H1 (cell line): ENCODE data around the gene ARHGEF4. TPM values are rescaled to one million over a fixed set of nuclear protein-coding genes. Genes with fewer than 3 reads are reported as not detected.

Experiments
- HDAC2 ChIP-seq, 2 experiments: fragments of 300-600 bp in 1 of 2; sonication (generic) in 1 of 2; IDR thresholded peaks; 2 replicates each; pipeline ENCODE4 v1.6.1; 2011 to 2012; ENCODE audit warnings: low read depth in 2 of 2, low read length in 2 of 2, mild to moderate bottlenecking in 2 of 2, moderate library complexity in 2 of 2, borderline replicate concordance in 1 of 2, inconsistent platforms in 1 of 2
- HDAC6 ChIP-seq: IDR thresholded peaks from one replicate; pipeline ENCODE4 v1.7.1; 2012; ENCODE audit warnings: low read depth, mild to moderate bottlenecking, inconsistent platforms, low read length, moderate library complexity
- SIRT6 ChIP-seq: IDR thresholded peaks from one replicate; pipeline ENCODE4 v1.7.1; 2012; ENCODE audit warnings: low read length, inconsistent platforms
- polyA plus RNA-seq, 7 experiments: library from polyadenylated mRNA; depleted of rRNA in 3 of 7; stranded (reverse) in 5 of 7; unstranded in 2 of 7; fragments of >200 nt in 5 of 7; fragments of 200-250 nt in 2 of 7; gene quantifications; 1 replicate in 5 of 7; 2 replicates in 1 of 7; 4 replicates in 1 of 7; pipeline versions ENCODE4 v1.2.1 to v1.2.3, GENCODE V29; 2011 to 2013; ENCODE audit warnings: missing spikeins in 2 of 7, mixed read lengths in 2 of 7
- total RNA-seq: library from RNA; stranded (reverse); fragmentation: NEBNext Ultra II Directional; extraction: Animal tissue kit (Norgen Biotek cat#: 25700); gene quantifications from 2 replicates; pipeline ENCODE4 v1.2.1, GENCODE V29; 2021
- TF ChIP-seq, protein P1 (sequence below): fragments of 300-600 bp; sonication (generic); IDR thresholded peaks from 2 replicates; pipeline ENCODE4 v1.7.1; 2012; ENCODE audit warnings: low read length, moderate library complexity, mild to moderate bottlenecking, inconsistent platforms; ENCODE audit not compliant: insufficient replicate concordance

Gene ARHGEF4
- total and polyA plus RNA-seq, 2 of the 8 experiments (the other 6 are each of a cell fraction or from before 2014, with no cell fraction given): 10.6 to 14.6 TPM

DNA sequence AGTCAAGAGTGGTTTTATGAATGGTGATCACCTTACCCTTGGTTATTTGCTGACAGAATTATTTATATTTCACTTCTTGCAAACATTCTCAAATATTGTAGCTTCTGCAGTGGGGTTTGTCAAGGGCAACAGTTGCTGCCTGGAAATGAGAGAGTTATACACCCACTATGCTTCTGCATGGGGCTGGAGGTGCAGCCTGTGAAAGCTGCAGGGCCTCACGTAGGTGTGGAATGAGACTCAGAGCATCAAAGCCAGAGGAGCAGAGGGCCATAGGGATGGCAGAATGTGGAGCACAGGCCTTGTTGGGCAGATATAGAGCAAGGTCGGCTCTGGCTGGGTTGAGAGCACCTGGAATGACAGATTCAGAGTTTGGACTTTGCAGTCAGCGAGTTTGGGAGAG, 128.2 kb downstream of the ARHGEF4 start (continued):
- TF ChIP-seq, protein P1, sequence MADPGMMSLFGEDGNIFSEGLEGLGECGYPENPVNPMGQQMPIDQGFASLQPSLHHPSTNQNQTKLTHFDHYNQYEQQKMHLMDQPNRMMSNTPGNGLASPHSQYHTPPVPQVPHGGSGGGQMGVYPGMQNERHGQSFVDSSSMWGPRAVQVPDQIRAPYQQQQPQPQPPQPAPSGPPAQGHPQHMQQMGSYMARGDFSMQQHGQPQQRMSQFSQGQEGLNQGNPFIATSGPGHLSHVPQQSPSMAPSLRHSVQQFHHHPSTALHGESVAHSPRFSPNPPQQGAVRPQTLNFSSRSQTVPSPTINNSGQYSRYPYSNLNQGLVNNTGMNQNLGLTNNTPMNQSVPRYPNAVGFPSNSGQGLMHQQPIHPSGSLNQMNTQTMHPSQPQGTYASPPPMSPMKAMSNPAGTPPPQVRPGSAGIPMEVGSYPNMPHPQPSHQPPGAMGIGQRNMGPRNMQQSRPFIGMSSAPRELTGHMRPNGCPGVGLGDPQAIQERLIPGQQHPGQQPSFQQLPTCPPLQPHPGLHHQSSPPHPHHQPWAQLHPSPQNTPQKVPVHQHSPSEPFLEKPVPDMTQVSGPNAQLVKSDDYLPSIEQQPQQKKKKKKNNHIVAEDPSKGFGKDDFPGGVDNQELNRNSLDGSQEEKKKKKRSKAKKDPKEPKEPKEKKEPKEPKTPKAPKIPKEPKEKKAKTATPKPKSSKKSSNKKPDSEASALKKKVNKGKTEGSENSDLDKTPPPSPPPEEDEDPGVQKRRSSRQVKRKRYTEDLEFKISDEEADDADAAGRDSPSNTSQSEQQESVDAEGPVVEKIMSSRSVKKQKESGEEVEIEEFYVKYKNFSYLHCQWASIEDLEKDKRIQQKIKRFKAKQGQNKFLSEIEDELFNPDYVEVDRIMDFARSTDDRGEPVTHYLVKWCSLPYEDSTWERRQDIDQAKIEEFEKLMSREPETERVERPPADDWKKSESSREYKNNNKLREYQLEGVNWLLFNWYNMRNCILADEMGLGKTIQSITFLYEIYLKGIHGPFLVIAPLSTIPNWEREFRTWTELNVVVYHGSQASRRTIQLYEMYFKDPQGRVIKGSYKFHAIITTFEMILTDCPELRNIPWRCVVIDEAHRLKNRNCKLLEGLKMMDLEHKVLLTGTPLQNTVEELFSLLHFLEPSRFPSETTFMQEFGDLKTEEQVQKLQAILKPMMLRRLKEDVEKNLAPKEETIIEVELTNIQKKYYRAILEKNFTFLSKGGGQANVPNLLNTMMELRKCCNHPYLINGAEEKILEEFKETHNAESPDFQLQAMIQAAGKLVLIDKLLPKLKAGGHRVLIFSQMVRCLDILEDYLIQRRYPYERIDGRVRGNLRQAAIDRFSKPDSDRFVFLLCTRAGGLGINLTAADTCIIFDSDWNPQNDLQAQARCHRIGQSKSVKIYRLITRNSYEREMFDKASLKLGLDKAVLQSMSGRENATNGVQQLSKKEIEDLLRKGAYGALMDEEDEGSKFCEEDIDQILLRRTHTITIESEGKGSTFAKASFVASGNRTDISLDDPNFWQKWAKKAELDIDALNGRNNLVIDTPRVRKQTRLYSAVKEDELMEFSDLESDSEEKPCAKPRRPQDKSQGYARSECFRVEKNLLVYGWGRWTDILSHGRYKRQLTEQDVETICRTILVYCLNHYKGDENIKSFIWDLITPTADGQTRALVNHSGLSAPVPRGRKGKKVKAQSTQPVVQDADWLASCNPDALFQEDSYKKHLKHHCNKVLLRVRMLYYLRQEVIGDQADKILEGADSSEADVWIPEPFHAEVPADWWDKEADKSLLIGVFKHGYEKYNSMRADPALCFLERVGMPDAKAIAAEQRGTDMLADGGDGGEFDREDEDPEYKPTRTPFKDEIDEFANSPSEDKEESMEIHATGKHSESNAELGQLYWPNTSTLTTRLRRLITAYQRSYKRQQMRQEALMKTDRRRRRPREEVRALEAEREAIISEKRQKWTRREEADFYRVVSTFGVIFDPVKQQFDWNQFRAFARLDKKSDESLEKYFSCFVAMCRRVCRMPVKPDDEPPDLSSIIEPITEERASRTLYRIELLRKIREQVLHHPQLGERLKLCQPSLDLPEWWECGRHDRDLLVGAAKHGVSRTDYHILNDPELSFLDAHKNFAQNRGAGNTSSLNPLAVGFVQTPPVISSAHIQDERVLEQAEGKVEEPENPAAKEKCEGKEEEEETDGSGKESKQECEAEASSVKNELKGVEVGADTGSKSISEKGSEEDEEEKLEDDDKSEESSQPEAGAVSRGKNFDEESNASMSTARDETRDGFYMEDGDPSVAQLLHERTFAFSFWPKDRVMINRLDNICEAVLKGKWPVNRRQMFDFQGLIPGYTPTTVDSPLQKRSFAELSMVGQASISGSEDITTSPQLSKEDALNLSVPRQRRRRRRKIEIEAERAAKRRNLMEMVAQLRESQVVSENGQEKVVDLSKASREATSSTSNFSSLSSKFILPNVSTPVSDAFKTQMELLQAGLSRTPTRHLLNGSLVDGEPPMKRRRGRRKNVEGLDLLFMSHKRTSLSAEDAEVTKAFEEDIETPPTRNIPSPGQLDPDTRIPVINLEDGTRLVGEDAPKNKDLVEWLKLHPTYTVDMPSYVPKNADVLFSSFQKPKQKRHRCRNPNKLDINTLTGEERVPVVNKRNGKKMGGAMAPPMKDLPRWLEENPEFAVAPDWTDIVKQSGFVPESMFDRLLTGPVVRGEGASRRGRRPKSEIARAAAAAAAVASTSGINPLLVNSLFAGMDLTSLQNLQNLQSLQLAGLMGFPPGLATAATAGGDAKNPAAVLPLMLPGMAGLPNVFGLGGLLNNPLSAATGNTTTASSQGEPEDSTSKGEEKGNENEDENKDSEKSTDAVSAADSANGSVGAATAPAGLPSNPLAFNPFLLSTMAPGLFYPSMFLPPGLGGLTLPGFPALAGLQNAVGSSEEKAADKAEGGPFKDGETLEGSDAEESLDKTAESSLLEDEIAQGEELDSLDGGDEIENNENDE: no peak
- TF ChIP-seq SIRT6: no peak
- TF ChIP-seq HDAC2 (IDR thresholded peaks at IDR 0.05; ENCODE audit: borderline replicate concordance in 1 of 2, low read depth in 2 of 2, low read length in 2 of 2): no peak
- no peak for TF ChIP-seq HDAC6
